Raji (cell line): ENCODE data around the gene XIRP1.

Experiments
- POLR2A ChIP-seq: IDR thresholded peaks from 2 replicates; pipeline ENCODE4 v1.6.1; 2011; ENCODE audit warnings: low read depth, low read length, control low read depth; ENCODE audit not compliant: insufficient read depth

Gene XIRP1

DNA sequence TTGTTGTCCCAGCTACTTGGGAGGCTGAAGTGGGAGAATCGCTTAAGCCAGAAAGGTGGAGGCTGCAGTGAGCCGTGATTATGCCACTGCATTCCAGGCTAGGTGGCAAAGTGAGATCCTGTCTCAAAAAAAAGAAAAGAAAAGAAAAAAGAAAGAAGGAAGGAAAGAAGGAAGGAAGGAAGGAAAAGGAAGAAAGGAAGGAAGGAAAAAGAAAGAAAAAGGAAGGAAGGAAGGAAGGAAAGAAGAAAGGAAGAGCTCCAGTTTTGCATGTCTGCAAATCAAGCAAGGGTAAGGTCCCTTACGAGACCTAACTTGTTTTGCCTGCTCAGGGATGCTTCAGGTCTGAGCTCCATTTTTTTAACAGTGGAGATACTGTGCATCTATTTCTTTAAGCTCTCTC lies 3.6 kb upstream of the XIRP1 start:
- no peak for TF ChIP-seq POLR2A

DNA sequence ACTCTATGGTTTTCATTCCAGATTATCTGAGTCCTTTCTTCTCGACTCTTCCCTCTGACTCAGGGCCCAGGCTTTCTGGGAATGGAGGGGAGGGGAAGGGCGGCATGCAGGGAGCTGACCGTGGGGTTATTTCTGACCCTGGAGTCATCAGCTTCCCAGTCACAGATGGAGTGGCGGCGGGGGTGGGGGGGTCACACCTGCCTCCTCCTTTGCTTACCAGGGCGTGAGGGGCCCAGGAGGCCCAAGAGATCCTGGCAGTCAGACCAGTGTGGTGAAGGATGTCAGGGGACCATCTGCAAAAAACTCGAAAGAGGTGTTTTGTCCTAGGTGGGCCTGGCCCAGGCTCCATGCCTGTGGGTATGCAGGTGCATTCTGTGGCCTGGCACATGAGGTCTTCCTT lies 996 bp upstream of the XIRP1 start:
- no peak for TF ChIP-seq POLR2A

DNA sequence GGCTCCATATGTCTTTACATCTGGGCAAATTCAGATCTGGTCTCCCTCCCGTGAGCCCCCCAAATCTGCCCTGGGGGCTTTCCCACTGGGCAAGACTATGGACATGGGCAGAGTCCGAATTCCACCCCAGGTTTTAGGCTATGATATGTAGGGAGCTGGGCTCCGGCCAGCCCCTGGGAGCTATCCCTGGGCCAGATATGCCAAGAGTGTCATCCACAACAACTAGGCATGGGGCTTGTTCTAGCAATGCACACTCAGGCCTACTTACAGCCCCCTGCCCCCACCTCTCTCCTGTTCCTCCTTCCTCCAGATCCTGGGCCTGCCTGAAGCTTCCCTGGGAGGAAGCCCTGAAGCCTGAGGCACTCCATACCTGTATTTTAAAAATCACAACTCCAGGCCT lies 622 bp downstream of the XIRP1 start:
- no peak for TF ChIP-seq POLR2A

DNA sequence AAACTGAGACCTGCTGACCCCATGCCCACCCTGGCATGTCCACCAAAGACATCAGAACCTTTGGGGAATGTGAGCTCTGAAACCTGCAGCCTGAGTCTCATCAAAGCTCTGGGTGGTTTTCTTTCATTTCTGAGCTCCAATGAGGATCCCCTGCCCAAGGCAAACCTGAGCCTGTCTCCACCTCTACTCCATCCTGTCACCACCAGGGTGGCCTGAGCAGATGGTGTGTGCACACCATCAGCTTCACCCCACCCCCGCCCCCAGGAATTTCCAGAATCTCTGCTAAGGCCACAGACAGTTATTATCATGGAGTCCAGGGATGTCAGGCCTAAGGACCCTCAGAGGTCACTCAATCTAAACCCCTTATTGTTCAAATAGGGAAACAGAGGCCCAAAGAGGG lies 1.3 kb downstream of the XIRP1 start:
- TF ChIP-seq POLR2A, result no peak

DNA sequence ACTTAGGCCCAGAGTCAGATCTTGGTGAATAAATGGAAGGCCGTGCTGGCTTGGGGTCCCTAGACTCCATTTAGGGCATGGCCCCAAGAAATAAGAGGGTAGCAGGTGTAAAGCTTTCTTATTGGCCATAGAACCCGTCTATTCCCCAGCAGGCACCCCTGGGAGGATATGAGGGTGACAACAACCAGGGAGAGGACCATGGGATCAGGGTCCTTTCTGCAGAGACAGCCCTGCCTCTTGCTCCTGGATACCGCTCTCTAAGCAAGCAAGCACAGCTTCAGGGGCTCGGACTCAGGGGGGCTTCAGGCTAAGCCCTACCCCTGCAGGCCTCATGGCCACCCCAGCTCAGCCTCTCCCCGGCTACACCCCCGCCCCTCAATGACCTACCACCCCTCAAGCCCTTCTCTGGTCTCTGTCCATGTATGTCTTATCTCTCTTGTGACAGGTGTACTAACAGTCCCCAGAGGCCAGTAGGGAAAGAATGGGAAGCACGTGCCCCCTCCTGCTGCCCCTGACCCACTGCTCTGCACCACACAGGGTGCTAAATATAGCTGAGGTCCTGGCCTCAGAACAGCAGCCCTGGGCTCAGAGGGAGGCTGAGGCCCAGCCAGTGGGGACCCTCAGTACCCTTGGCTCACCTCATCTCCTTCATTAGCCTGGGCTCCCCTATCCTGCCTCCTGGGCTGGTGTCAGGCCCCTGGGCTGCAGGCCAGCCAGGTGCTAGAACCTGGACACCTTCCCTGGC lies 1.9 kb downstream of the XIRP1 start:
- TF ChIP-seq POLR2A, result no peak

DNA sequence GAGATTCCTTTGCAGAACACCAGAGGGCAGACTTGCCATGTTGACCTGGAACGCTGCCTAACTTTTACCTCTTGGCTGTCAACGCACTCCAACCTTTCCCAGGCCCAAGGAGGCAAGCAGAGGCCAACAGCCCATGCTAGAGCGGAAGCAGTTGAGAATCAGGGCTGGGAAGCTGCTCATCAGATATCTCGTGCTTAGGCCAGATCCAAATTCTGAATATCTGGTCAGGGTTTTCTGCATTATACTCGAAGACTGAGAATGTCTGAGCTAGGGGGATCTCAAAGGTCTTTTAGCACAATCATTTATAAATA lies 2.5 kb downstream of the XIRP1 start:
- TF ChIP-seq POLR2A, result no peak

DNA sequence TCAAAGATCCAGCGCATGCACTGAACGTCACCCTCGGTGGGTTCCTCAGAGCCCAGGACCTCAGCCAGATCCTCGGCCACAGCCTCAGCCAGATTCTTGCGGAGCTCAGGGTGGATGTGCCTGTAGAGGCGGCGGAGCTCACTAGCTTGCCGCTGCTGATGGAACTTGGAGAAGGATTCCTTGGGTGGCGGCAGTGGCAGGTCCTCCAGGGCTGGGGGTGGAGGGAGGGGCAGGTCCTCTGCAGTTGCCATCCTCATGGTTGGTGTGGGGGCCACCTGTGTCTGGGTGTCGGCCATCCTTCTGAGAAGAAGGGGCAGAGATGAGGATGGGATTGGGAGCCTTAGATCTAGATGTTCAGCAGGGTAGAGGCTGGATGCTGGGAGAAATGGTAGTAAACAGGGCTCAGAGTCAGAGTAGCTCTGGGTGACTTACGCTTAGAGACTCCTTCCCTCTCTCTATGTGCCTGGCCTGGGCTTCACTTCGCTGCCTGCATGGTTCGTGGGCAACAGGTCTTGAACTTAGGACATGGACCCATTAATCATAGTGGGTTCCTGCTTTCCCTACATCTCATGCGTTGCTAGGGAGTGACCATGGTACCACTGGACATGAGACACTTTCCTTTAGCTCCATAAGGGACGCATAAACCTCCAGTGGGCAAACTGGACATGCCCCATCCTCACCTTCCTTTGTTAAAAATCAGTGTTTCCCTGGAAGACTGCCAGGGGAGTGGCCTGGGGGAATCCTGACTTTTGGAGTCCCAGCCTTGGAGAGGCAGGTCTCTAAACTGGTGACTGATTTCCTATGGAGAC lies 3.0 kb downstream of the XIRP1 start:
- no peak for TF ChIP-seq POLR2A

DNA sequence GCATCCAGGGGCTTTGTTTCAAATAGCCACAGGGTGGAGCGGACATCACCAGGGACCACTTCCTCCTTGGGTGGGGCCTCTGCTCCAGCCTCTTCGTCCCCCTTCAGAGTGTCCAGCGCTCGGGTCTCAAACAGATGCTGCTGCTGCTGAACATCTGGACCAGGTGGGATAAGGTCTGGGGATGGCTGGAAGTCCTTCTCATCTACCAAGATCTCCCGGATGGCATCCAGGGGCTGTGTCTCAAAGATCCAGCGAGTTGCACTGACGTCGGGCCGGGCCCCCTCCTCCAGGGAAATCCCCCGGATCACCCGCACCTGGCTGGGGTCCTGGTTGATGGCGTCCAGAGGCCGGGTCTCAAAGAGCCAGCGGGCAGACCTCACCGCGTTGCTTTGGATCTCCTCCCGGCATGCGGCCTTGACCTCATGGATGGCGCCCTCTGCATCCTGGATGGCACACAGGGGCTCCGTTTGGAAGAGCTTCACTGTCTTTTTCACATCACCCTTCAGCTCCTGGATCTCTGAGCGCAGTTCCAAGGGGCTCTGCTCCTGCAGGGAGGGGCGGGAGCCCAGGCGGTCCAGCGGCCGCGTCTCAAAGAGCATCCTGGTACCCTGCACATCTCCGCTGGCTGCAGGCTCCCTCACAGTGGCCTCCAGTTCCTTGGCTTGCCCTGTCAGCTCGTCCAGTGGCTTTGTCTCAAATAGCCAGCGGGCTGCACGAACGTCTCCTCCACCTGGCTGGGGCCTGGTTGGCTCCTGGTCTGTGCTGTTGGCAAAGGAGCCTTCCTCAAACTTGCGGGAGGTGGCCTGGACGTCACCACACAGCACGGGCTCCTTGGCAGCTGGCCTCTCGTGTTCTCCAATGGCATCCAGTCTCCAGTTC lies 3.9 kb downstream of the XIRP1 start:
- TF ChIP-seq POLR2A, result no peak

DNA sequence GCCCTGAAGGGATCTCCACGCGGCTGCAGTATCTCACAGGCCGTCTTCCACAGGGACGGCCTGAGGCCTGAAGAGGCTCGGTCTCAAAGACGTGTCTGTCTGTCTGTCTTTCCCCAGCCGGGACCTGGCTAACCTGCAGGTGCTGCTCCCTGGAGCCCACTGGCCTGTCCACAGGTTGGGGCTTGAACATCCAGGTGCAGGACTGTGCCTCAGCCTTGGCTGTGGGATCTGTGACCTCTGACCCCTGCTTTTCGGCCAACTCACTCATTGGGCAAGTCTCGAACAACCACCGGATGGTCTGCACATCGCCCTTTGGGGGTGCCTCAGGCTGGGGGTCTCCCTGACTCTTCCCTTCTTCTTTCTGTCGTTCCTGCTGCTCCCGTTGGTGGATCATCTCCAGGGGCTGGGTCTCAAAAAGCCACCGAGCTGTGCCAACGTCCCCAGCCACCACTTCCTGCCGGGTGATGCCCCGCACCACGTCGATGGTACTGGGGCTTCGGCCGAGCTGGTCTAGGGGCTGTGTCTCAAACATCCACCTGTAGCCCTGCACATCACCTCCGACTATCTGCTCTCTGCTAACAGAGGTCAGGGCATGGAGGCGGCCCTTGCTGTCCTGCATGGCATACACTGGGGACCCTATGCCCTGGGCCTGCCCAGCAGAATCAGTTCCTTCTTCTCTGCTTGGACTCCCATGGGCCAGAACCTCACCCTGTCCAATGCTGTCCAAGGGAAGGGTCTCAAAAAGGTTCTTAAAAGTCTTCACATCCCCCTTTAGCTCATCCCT lies 4.8 kb downstream of the XIRP1 start:
- no peak for TF ChIP-seq POLR2A

DNA sequence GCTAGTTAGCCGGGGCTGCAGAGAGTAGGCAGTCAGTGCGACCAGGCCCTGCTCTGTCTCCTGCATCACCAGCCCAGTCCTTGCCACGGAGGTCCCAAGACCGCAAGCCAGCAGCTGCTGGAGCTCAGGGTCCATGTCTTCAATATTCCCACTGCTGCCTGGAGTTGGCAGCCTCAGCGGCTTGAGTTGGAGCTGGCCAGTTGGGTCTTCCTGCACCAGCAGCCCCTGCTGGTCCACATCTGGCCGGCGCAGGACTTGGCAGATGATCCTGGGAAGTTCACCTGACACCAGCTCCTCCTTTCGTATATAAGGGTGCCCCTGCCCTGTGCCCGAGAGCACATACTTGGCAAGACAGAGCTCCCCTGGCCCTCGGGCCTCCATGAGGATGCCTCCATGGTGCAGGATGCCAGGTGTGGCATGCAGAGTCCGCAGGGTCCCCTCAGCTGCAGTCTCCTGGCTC lies 5.7 kb downstream of the XIRP1 start:
- TF ChIP-seq POLR2A, result no peak

DNA sequence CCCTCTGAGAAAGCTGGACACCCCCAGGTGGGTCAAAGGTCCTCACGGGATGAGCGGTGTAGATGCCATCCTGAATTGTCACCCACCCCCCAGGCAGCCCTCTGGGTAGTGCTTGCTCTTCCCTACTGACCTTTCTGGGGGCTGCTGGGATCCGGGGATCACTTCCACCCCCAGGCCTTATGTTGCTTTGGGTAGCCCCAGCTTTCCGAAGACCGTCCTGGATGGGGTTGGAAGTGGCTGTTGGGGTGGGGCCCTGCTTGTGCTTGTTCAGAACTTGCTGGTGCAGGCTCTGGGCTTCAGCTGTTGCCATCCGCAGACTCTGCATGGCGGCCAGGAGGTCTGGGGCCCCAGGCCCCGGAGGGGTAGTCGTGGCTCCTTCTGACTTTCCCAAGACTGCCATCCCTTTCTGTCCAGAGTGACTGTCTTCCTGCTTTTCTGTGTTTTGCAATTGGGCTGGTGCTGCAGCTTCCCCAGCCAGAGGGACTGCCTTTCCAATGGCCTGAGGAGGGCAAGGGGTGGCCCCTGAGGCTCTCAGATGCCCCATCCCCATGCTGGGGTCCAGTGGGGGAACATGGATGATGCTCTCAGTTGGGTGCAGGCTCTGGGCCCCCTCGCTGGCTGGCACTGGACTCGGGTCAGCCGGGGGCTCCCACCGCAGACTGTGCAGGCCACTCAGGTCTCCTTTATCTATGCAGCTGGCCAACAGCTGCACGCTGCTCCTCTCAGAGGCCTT lies 6.3 kb downstream of the XIRP1 start:
- TF ChIP-seq POLR2A, result no peak

DNA sequence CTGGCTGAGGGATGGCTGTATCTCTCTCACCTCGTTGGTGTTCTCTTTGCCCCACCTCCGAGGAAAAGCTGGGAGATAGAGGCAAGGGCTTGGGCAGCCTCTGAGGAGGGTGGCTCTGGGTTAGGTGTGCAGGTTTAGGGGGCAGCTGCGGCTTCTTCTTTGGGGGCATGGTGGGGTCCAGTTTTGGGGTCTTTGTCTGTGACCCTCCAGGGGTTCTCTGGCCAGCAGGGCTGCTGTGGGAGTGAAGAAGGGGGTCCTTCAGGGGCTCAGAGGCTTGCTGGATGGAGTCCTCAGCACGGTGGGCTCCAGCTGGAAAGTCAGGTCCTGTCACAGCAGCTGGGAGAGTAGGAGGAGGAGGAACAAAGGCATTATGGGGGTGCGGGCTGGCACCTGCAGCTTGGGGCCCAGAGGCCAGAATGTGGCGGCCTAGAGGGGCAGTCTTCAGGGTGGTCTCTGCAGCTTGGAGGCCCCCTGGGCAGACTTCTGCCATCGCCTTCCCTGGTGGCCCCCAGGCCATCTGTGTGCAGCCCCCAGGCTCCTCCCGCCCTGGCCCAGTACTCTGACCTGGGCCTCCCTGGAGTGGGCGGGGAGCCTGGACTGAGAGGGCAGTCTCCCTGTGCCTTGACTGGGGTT lies 7.0 kb downstream of the XIRP1 start:
- no peak for TF ChIP-seq POLR2A

DNA sequence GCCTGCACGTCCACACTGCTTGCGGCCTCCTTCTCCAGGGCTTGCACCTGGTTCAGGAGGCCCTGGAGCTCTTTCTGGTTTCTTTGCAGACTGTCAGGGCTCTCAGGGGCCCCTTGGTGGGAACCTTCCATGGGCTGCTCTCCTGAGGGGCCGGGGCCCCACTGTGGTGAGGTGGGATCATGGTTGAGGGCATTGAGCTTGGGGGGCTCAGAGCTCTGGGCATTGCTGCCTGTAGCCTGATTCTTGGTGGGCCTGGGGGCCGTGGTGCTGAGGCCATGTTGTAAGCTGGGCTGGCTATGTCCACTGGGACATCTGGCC lies 7.5 kb downstream of the XIRP1 start:
- no peak for TF ChIP-seq POLR2A

DNA sequence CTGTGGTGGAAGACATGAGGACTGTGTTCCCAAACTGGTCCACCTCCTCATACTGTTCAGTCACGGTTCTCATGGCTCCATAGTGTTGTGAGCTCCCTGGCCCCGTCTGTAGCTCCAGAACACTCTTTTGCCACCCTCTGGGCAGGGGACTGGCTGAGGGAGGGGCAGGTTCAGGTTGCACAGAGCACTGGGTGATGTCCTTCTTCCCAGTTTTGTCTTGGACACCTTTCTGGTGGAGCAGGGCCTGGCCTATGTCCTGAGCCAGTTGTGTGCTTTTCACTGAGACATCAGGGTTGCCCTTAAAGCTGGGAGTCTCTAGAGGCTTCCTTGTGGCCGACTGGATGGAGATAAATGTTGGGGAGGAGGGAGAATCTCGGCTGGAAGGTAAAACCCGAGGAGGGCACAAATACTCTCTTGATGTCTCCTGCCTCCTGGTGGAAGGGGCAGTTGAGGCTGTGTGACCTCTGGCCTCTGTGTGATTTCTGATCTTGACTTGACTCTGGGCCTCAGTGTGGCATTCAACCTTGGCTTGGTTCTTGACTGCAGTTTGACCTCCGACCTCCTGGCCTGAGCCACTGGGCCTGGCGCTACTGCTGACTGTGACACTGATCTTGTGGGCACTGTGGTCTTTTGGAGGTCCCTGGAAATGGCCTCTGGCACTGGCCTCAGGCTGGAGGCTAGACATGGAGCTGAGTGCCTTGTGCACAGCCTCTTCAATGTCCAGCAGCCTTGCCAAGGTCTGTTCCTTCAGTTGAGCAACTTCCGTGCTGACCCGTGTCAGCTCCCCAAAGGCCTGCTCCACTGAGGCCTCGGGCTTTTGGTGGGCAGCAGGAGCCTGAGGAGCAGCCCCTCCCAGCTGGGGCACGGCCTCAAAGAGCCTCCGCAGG lies 8.1 kb downstream of the XIRP1 start:
- TF ChIP-seq POLR2A, result no peak
